ENCODE results near the gene SERPINB7.
A peak's percentile ranks its signal among the peaks of the same experiment; 100 is the strongest.

The SERPINB7 gene

DNA sequence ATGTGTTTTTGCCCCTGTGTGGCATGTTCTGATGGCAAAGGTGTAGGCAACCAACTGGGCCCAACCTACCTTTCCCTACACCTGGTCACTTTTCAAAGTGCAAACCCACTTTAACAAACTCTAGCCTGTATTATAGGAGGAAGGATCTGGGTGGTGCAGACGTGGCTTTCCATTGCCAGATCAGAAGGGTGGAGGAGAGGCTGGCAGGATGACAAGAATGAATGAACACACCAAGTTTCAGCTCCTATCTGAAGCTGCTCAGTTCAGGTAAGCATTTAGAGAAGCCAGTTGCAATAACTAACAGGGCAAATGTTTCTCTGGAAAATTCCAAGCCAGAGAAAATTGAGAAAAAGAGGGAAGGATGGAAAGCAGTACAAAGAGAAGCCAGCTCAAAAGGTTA, 707 bp upstream of the SERPINB7 start:
- no peaks in the 10 kb centered on the region for H3K27me3 ChIP-seq (replicated peaks; ENCODE audit: control insufficient read depth, insufficient read depth, low read length)
- no peak for DNase-seq (ENCODE audit: extremely low read depth, insufficient read length)
- no peak for TF ChIP-seq CTCF (IDR thresholded peaks at IDR 0.05; ENCODE audit: insufficient read depth, low read length, poor library complexity, severe bottlenecking)

GRCh38 chr18:63779386-63779785, 4.2 kb downstream of the SERPINB7 start:
- no peaks in the 10 kb centered on the region for H3K27me3 ChIP-seq (replicated peaks; ENCODE audit: control insufficient read depth, insufficient read depth, low read length)
- DNase-seq (ENCODE audit: extremely low read depth, insufficient read length) = no peak
- H3K4me3 ChIP-seq (replicated peaks; ENCODE audit: low read depth, low read length) = no peak overlapping the region
- no peaks in the 10 kb centered on the region for H3K36me3 ChIP-seq (ENCODE audit: control insufficient read depth, insufficient read depth, low read length)
- no peak for TF ChIP-seq CTCF (IDR thresholded peaks at IDR 0.05; ENCODE audit: insufficient read depth, low read length, poor library complexity, severe bottlenecking)

More for the DNA sequence above, 707 bp upstream of the SERPINB7 start:
- Histone ChIP-seq H3K36me3 (ENCODE audit: control insufficient read depth, insufficient read depth, low read length) (no peaks in the 10 kb centered on the region), H3K4me3 (replicated peaks; ENCODE audit: low read depth, low read length) (no peak overlapping the region)

GRCh38 chr18:63783394-63783793, 8.2 kb downstream of the SERPINB7 start:
- H3K36me3 ChIP-seq (ENCODE audit: control insufficient read depth, insufficient read depth, low read length) = no peaks in the 10 kb centered on the region
- no peak overlapping the region for H3K4me3 ChIP-seq (replicated peaks; ENCODE audit: low read depth, low read length)
- no peaks in the 10 kb centered on the region for H3K27me3 ChIP-seq (replicated peaks; ENCODE audit: control insufficient read depth, insufficient read depth, low read length)
- peak; percentile 8 for TF ChIP-seq CTCF (IDR thresholded peaks at IDR 0.05; ENCODE audit: insufficient read depth, low read length, poor library complexity, severe bottlenecking)
- DNase-seq (ENCODE audit: extremely low read depth, insufficient read length) = no peak

GRCh38 chr18:63784787-63785452, 9.7 kb downstream of the SERPINB7 start:
- H3K4me3 ChIP-seq (replicated peaks; ENCODE audit: low read depth, low read length) = no peak overlapping the region
- no peak for TF ChIP-seq CTCF (IDR thresholded peaks at IDR 0.05; ENCODE audit: insufficient read depth, low read length, poor library complexity, severe bottlenecking)
- DNase-seq (ENCODE audit: extremely low read depth, insufficient read length) = no peak
- H3K27me3 ChIP-seq (replicated peaks; ENCODE audit: control insufficient read depth, insufficient read depth, low read length) = no peaks in the 10 kb centered on the region
- no peaks in the 10 kb centered on the region for H3K36me3 ChIP-seq (ENCODE audit: control insufficient read depth, insufficient read depth, low read length)

DNA sequence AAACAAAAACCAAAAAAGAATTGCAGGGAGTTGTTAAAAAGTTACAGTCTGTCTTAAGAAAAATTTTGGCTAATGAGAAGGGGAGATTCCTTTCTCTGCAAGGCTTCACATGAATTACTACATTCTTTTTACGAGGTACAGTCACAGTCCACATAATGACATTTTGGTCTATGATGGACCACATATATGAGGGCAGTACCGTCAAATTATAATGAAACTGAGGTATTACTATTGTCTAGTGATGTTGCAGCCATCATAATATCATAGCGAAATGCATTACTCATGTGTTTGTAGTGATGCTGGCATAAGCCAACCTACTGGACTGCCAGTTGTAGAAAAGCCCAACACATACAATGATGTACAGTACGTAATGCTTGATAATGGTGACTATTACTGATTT, 12.5 kb downstream of the SERPINB7 start:
- no peaks in the 10 kb centered on the region for H3K36me3 ChIP-seq (ENCODE audit: control insufficient read depth, insufficient read depth, low read length)
- no peaks in the 10 kb centered on the region for H3K27me3 ChIP-seq (replicated peaks; ENCODE audit: control insufficient read depth, insufficient read depth, low read length)
- no peak overlapping the region for H3K4me3 ChIP-seq (replicated peaks; ENCODE audit: low read depth, low read length)

More for the DNA sequence above, 12.5 kb downstream of the SERPINB7 start:
- no peak for DNase-seq (ENCODE audit: extremely low read depth, insufficient read length)
- no peak for TF ChIP-seq CTCF (IDR thresholded peaks at IDR 0.05; ENCODE audit: insufficient read depth, low read length, poor library complexity, severe bottlenecking)
